ENCODE data around the gene GALNT14. TPM values are rescaled to one million over a fixed set of nuclear protein-coding genes. Genes with fewer than 3 reads are reported as not detected.

Gene GALNT14
- total and polyA plus RNA-seq, 2 of the 13 experiments (the other 11 are each of a cell fraction or from before 2014, with no cell fraction given), result not detected

DNA sequence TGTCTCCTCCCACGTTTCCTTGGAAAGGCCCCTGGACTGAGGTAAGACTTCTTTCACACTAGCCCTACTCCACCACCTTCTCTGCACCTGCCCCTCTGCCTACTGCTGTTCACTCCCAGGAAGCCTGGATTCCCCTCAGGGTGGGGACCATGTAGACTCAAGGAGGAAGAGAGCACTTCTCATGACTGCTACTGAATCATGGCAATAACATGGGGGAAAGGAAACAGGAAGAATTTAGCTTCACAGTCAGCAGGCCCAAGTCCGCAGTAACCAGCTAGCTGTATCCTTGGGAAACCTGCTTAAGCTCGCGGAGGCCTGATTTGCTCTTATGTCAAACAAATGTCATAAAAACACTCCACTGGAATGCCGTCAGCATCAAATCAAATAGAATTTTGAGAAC is 204.7 kb downstream of the GALNT14 start (continued):
- no peak for TF ChIP-seq ZNF160 (CRISPR knock-in tag; IDR thresholded peaks at IDR 0.05)
- TF ChIP-seq, protein P1, sequence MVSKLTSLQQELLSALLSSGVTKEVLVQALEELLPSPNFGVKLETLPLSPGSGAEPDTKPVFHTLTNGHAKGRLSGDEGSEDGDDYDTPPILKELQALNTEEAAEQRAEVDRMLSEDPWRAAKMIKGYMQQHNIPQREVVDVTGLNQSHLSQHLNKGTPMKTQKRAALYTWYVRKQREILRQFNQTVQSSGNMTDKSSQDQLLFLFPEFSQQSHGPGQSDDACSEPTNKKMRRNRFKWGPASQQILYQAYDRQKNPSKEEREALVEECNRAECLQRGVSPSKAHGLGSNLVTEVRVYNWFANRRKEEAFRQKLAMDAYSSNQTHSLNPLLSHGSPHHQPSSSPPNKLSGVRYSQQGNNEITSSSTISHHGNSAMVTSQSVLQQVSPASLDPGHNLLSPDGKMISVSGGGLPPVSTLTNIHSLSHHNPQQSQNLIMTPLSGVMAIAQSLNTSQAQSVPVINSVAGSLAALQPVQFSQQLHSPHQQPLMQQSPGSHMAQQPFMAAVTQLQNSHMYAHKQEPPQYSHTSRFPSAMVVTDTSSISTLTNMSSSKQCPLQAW (CRISPR knock-in tag; IDR thresholded peaks at IDR 0.05), result no peak
- no peak for TF ChIP-seq ATF1 (CRISPR knock-in tag; IDR thresholded peaks at IDR 0.05)
- TF ChIP-seq KLF15 (CRISPR knock-in tag; IDR thresholded peaks at IDR 0.05; ENCODE audit: borderline replicate concordance), result no peak

DNA sequence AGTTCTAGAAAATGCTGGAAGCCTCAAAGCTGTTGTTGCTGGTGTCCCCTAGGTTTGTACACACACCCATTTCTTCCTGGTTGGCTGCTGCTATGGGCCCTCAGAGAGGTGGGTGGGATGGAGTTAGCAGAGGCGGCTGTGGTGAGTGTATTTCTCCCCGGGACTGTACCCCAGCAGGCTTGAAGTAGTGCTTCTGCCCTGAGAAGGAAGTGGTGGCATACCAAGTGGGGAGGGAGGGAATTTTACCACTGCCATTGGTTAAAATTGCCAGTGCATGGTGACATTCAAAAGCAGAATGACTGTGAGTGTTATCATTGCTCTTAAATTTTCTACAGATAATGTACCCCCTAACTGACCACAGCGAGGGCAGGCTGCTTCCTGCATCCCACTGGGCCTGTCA is 205.4 kb downstream of the GALNT14 start:
- no peaks in the 10 kb centered on the region for H3K9me3 ChIP-seq (ENCODE audit: low read length)
- no peaks in the 10 kb centered on the region for H3K36me3 ChIP-seq (replicated peaks in 1 of 2; ENCODE audit: control insufficient read depth in 1 of 2, insufficient read depth in 2 of 2, low read length in 2 of 2)
- POLR2A ChIA-PET, result no interaction called here
- no peak overlapping the region for H3K4me2 ChIP-seq (ENCODE audit: low read depth, low read length)
- no peaks in the 10 kb centered on the region for H3K79me2 ChIP-seq (ENCODE audit: insufficient read depth, low read length)
- BruUV-seq (replicated peaks), result no TSS peak
- no peak overlapping the region for H3K27ac ChIP-seq (ENCODE audit: extremely low read length, insufficient read depth, low read length)
- in situ Hi-C loops (cut with HindIII; ENCODE audit: extremely low pct_ligation_motif_present, low pct_unique_long_range_greater_than_20kb), result no loop called here
- CTCF ChIA-PET (ENCODE audit: low intra/inter-chr PET ratio, low total read pairs), result no interaction called here
- DNase-seq (ENCODE audit: low spot score), result no peak
- ATAC-seq, result no peak
- FAIRE-seq, result no peak
- H3K27me3 ChIP-seq (ENCODE audit: control insufficient read depth in 1 of 2, insufficient read depth in 2 of 2, low read length in 2 of 2), result peaks cover 4 to 29% of the 10 kb centered on the region in 2 experiments; a peak in 3 of 5 replicates
- H4K20me1 ChIP-seq (ENCODE audit: insufficient read depth, low read length), result no peaks in the 10 kb centered on the region
- H3K4me1 ChIP-seq (ENCODE audit: insufficient read depth, low read length), result no peaks in the 10 kb centered on the region
- H3K4me3 ChIP-seq (replicated peaks in 1 of 3; ENCODE audit: insufficient read depth in 1 of 3, low read depth in 2 of 3, low read length in 3 of 3), result no peak overlapping the region
- WGBS (ENCODE audit: low lambda C conversion rate), result 0% methylated on average over 3 of the region's 3 CpGs
- intact Hi-C loops (cut with micrococcal nuclease; ENCODE audit: unreplicated experiment), result no loop called here
- no peak overlapping the region for H2AFZ ChIP-seq (ENCODE audit: low read length)
- no peak overlapping the region for H3K9ac ChIP-seq (ENCODE audit: insufficient read depth, low read depth, low read length)
- no peak for TF ChIP-seq ZNF441 (CRISPR knock-in tag; IDR thresholded peaks at IDR 0.05; ENCODE audit: borderline replicate concordance)
- TF ChIP-seq, protein P2, sequence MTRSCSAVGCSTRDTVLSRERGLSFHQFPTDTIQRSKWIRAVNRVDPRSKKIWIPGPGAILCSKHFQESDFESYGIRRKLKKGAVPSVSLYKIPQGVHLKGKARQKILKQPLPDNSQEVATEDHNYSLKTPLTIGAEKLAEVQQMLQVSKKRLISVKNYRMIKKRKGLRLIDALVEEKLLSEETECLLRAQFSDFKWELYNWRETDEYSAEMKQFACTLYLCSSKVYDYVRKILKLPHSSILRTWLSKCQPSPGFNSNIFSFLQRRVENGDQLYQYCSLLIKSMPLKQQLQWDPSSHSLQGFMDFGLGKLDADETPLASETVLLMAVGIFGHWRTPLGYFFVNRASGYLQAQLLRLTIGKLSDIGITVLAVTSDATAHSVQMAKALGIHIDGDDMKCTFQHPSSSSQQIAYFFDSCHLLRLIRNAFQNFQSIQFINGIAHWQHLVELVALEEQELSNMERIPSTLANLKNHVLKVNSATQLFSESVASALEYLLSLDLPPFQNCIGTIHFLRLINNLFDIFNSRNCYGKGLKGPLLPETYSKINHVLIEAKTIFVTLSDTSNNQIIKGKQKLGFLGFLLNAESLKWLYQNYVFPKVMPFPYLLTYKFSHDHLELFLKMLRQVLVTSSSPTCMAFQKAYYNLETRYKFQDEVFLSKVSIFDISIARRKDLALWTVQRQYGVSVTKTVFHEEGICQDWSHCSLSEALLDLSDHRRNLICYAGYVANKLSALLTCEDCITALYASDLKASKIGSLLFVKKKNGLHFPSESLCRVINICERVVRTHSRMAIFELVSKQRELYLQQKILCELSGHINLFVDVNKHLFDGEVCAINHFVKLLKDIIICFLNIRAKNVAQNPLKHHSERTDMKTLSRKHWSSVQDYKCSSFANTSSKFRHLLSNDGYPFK (CRISPR knock-in tag; IDR thresholded peaks at IDR 0.05; ENCODE audit: borderline replicate concordance), result no peak
- TF ChIP-seq ZSCAN31 (CRISPR knock-in tag; IDR thresholded peaks at IDR 0.05; ENCODE audit: low read depth), result no peak
- no peak for TF ChIP-seq FLYWCH1 (CRISPR knock-in tag; IDR thresholded peaks at IDR 0.05)
- TF ChIP-seq NFE2L1 (CRISPR knock-in tag; IDR thresholded peaks at IDR 0.05; ENCODE audit: borderline replicate concordance), result no peak
- TF ChIP-seq HOXA5 (CRISPR knock-in tag; IDR thresholded peaks at IDR 0.05), result no peak
- TF ChIP-seq ZNF747 (CRISPR knock-in tag; IDR thresholded peaks at IDR 0.05; ENCODE audit: borderline replicate concordance), result no peak
- TF ChIP-seq RFXAP (CRISPR knock-in tag; IDR thresholded peaks at IDR 0.05; ENCODE audit: borderline replicate concordance), result no peak
- TF ChIP-seq ARNT2 (CRISPR knock-in tag; IDR thresholded peaks at IDR 0.05; ENCODE audit: low read depth), result no peak
- no peak for TF ChIP-seq ZNF121 (CRISPR knock-in tag; IDR thresholded peaks at IDR 0.05)
- no peak for TF ChIP-seq ZNF225 (CRISPR knock-in tag; IDR thresholded peaks at IDR 0.05)
- TF ChIP-seq ZFP36L2 (CRISPR knock-in tag; IDR thresholded peaks at IDR 0.05), result no peak
- TF ChIP-seq ZFYVE20 (CRISPR knock-in tag; IDR thresholded peaks at IDR 0.05; ENCODE audit: borderline replicate concordance, low read depth), result no peak
- TF ChIP-seq, protein P3, sequence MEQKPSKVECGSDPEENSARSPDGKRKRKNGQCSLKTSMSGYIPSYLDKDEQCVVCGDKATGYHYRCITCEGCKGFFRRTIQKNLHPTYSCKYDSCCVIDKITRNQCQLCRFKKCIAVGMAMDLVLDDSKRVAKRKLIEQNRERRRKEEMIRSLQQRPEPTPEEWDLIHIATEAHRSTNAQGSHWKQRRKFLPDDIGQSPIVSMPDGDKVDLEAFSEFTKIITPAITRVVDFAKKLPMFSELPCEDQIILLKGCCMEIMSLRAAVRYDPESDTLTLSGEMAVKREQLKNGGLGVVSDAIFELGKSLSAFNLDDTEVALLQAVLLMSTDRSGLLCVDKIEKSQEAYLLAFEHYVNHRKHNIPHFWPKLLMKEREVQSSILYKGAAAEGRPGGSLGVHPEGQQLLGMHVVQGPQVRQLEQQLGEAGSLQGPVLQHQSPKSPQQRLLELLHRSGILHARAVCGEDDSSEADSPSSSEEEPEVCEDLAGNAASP (CRISPR knock-in tag; IDR thresholded peaks at IDR 0.05; ENCODE audit: borderline replicate concordance), result no peak
- TF ChIP-seq THYN1 (CRISPR knock-in tag; IDR thresholded peaks at IDR 0.05; ENCODE audit: borderline replicate concordance, low read depth), result no peak
- no peak for TF ChIP-seq ZNF746 (CRISPR knock-in tag; IDR thresholded peaks at IDR 0.05)
